K562 (cell line): Measurements from ENCODE around the gene ISG20L2. TPM values are rescaled to one million over a fixed set of nuclear protein-coding genes. Genes with fewer than 3 reads are reported as not detected.

ENCODE experiments used
- BDP1 ChIP-seq: IDR thresholded peaks from 3 replicates; pipeline ENCODE4 v1.6.1; 2011; ENCODE audit not compliant: insufficient read length, insufficient read depth
- EP300 ChIP-seq: IDR thresholded peaks from 2 replicates; pipeline ENCODE4 v1.6.1; 2012; ENCODE audit warnings: low read length, improper control_type of control experiment
- FOSL1 ChIP-seq: fragments of 200-800 bp; sonication (Bioruptor generic); conservative IDR thresholded peaks from 2 replicates; pipeline ENCODE4 v1.6.1; 2016; ENCODE audit warnings: missing genetic modification characterization, missing compliant biosample characterization
- FOXA1 ChIP-seq: fragments of 450-650 bp; IDR thresholded peaks from 2 replicates; pipeline ENCODE4 v1.6.1; 2016; ENCODE audit warnings: mild to moderate bottlenecking, borderline replicate concordance
- GABPB1 ChIP-seq: sonication (generic); formaldehyde crosslinking; IDR thresholded peaks from 2 replicates; pipeline ENCODE4 v1.8.0; 2022; ENCODE audit warnings: mild to moderate bottlenecking, missing genetic modification reagents
- KLF13 ChIP-seq: fragments of 450-650 bp; IDR thresholded peaks from 2 replicates; pipeline ENCODE4 v1.6.1; 2016; ENCODE audit warnings: missing genetic modification characterization, low read depth, mild to moderate bottlenecking, missing compliant biosample characterization, moderate library complexity, borderline replicate concordance
- SAFB2 ChIP-seq: fragments of 200-400 bp; formaldehyde crosslinking; IDR thresholded peaks from 2 replicates; pipeline ENCODE4 v1.6.1; 2018; ENCODE audit warnings: borderline replicate concordance, low read length, low read depth, moderate library complexity; ENCODE audit not compliant: severe bottlenecking
- TAL1 ChIP-seq: fragments of 450-650 bp; IDR thresholded peaks from 2 replicates; pipeline ENCODE4 v1.6.1; 2016; ENCODE audit warnings: mild to moderate bottlenecking
- ZNF197 ChIP-seq: fragments of 200-800 bp; sonication (Bioruptor generic); IDR thresholded peaks from 2 replicates; pipeline ENCODE4 v1.6.1; 2016; ENCODE audit warnings: low read depth, missing genetic modification characterization, missing compliant biosample characterization
- ZNF282 ChIP-seq: sonication (generic); formaldehyde crosslinking; IDR thresholded peaks from 2 replicates; pipeline ENCODE4 v1.8.1; 2023; ENCODE audit warnings: missing genetic modification reagents
- ZNF668 ChIP-seq: fragments of 250-450 bp; sonication (Bioruptor Pico); IDR thresholded peaks from 2 replicates; pipeline ENCODE4 v1.8.0; 2022; ENCODE audit warnings: mild to moderate bottlenecking, inconsistent platforms
- ZNF79 ChIP-seq: fragments of 250-450 bp; sonication (Bioruptor Pico); IDR thresholded peaks from 2 replicates; pipeline ENCODE4 v1.4.0; 2020; ENCODE audit warnings: low read depth, mild to moderate bottlenecking, moderate library complexity
- polyA plus RNA-seq, 8 experiments: library from polyadenylated mRNA; depleted of rRNA in 4 of 8; stranded (reverse) in 5 of 8; unstranded in 3 of 8; fragments of >200 nt; fragmentation: Nextera tagmentation in 2 of 8; fragmentation: Illumina TruSeq in 1 of 8; extraction: Ambion mirVana in 2 of 8; extraction: Trizol in 1 of 8; gene quantifications; 2 replicates each; pipeline versions ENCODE4 v1.2.1 to v1.2.3, GENCODE V29; 2011 to 2014; ENCODE audit warnings: inconsistent platforms in 1 of 8, missing spikeins in 1 of 8
- total RNA-seq, 7 experiments: library from RNA; depleted of rRNA in 6 of 7; stranded (reverse); fragments of >200 nt in 6 of 7; fragmentation: Illumina TruSeq in 2 of 7; extraction: Trizol in 2 of 7; gene quantifications; 2 replicates each; pipeline versions ENCODE4 v1.2.1 to v1.2.3, GENCODE V29; 2011 to 2021; ENCODE audit warnings: low replicate concordance in 1 of 7
- TF ChIP-seq, protein P1 (sequence below), 2 experiments: fragments of 150-350 bp in 1 of 2; IDR thresholded peaks; 2 replicates each; pipeline ENCODE4 v1.6.1; 2012 to 2016; ENCODE audit warnings: low read depth in 2 of 2, low read length in 2 of 2, mild to moderate bottlenecking in 1 of 2, moderate library complexity in 1 of 2
- TF ChIP-seq, protein P2 (sequence below), 2 experiments: fragments of 450-650 bp; conservative IDR thresholded peaks; 2 replicates each; pipeline ENCODE4 v1.6.1; 2017; ENCODE audit warnings: mild to moderate bottlenecking in 2 of 2, moderate library complexity in 2 of 2
- TF ChIP-seq, protein P3 (sequence below): fragments of 450-650 bp; IDR thresholded peaks from 2 replicates; pipeline ENCODE4 v1.6.1; 2017; ENCODE audit warnings: antibody characterized with exemption
- TF ChIP-seq, protein P4 (sequence below): sonication (generic); formaldehyde crosslinking; IDR thresholded peaks from 2 replicates; pipeline ENCODE4 v1.8.1; 2023; ENCODE audit warnings: mild to moderate bottlenecking, missing genetic modification reagents

ISG20L2 gene
- total and polyA plus RNA-seq, 9 of the 15 experiments (the other 6 are each of a cell fraction or from before 2014, with no cell fraction given), result 21.3 to 130 (median 50.3) TPM

DNA sequence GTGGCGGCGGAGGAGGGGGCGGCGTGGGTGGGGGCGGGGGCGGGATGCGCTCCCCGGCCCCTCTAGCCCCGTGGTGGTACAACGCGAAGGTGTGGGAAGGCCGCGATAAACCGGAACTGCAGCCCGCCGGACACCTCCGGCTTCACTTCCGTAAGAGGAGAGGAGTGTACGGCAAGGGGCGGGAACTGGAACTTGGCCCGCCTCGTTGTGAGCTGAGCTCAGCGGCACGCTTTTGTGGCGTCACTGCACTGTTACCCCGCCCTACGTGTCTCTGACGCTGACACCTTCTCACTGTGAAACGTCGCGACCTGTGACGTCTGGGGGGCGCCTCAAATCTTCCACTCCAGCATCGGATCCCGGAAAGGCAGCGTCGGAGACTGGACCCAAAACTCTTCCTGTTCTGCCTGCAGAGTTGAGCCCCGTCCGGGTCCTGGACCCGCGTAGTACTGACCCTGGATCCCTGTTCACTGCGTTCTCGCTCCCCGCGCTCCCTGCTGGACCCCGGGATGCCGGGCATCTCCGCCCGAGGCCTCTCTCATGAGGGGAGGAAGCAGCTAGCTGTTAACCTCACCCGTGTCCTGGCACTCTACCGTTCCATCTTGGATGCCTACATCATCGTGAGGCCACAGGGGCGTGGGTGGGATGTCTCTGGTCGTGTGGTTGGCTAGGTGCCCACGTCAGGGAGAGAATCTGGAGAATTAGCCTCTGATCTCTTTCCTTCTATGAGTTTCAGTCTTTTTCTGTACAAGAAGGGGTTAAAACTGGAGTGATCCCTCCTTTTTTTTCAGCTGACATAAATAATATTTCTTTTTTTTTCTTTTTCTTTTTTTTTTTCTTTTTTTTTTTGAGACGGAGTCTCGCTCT is at the start of gene ISG20L2 (continued):
- TF ChIP-seq, protein P1, sequence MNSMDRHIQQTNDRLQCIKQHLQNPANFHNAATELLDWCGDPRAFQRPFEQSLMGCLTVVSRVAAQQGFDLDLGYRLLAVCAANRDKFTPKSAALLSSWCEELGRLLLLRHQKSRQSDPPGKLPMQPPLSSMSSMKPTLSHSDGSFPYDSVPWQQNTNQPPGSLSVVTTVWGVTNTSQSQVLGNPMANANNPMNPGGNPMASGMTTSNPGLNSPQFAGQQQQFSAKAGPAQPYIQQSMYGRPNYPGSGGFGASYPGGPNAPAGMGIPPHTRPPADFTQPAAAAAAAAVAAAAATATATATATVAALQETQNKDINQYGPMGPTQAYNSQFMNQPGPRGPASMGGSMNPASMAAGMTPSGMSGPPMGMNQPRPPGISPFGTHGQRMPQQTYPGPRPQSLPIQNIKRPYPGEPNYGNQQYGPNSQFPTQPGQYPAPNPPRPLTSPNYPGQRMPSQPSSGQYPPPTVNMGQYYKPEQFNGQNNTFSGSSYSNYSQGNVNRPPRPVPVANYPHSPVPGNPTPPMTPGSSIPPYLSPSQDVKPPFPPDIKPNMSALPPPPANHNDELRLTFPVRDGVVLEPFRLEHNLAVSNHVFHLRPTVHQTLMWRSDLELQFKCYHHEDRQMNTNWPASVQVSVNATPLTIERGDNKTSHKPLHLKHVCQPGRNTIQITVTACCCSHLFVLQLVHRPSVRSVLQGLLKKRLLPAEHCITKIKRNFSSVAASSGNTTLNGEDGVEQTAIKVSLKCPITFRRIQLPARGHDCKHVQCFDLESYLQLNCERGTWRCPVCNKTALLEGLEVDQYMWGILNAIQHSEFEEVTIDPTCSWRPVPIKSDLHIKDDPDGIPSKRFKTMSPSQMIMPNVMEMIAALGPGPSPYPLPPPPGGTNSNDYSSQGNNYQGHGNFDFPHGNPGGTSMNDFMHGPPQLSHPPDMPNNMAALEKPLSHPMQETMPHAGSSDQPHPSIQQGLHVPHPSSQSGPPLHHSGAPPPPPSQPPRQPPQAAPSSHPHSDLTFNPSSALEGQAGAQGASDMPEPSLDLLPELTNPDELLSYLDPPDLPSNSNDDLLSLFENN (IDR thresholded peaks at IDR 0.05; ENCODE audit: low read depth in 2 of 2, low read length in 2 of 2), result no peak
- peak; percentile 38; the same call in 1 of the 2 replicates for TF ChIP-seq EP300
- TF ChIP-seq, protein P2, sequence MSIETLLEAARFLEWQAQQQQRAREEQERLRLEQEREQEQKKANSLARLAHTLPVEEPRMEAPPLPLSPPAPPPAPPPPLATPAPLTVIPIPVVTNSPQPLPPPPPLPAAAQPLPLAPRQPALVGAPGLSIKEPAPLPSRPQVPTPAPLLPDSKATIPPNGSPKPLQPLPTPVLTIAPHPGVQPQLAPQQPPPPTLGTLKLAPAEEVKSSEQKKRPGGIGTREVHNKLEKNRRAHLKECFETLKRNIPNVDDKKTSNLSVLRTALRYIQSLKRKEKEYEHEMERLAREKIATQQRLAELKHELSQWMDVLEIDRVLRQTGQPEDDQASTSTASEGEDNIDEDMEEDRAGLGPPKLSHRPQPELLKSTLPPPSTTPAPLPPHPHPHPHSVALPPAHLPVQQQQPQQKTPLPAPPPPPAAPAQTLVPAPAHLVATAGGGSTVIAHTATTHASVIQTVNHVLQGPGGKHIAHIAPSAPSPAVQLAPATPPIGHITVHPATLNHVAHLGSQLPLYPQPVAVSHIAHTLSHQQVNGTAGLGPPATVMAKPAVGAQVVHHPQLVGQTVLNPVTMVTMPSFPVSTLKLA (conservative IDR thresholded peaks at IDR 0.05), result peak; percentile 68 to 81; a peak in 3 of 4 replicates
- TF ChIP-seq ZNF282 (CRISPR knock-in tag), result no peak
- TF ChIP-seq ZNF79 (CRISPR knock-in tag), result no peak
- peak; percentile 90 for TF ChIP-seq GABPB1
- TF ChIP-seq, protein P3, sequence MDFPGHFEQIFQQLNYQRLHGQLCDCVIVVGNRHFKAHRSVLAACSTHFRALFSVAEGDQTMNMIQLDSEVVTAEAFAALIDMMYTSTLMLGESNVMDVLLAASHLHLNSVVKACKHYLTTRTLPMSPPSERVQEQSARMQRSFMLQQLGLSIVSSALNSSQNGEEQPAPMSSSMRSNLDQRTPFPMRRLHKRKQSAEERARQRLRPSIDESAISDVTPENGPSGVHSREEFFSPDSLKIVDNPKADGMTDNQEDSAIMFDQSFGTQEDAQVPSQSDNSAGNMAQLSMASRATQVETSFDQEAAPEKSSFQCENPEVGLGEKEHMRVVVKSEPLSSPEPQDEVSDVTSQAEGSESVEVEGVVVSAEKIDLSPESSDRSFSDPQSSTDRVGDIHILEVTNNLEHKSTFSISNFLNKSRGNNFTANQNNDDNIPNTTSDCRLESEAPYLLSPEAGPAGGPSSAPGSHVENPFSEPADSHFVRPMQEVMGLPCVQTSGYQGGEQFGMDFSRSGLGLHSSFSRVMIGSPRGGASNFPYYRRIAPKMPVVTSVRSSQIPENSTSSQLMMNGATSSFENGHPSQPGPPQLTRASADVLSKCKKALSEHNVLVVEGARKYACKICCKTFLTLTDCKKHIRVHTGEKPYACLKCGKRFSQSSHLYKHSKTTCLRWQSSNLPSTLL, result no peak
- TF ChIP-seq KLF13, result no peak
- TF ChIP-seq BDP1, result no peak
- TF ChIP-seq TAL1, result no peak
- no peak for TF ChIP-seq ZNF197 (CRISPR knock-in tag)
- TF ChIP-seq ZNF668 (CRISPR knock-in tag), result no peak
- TF ChIP-seq FOXA1, result no peak
- TF ChIP-seq SAFB2, result no peak
- TF ChIP-seq, protein P4, sequence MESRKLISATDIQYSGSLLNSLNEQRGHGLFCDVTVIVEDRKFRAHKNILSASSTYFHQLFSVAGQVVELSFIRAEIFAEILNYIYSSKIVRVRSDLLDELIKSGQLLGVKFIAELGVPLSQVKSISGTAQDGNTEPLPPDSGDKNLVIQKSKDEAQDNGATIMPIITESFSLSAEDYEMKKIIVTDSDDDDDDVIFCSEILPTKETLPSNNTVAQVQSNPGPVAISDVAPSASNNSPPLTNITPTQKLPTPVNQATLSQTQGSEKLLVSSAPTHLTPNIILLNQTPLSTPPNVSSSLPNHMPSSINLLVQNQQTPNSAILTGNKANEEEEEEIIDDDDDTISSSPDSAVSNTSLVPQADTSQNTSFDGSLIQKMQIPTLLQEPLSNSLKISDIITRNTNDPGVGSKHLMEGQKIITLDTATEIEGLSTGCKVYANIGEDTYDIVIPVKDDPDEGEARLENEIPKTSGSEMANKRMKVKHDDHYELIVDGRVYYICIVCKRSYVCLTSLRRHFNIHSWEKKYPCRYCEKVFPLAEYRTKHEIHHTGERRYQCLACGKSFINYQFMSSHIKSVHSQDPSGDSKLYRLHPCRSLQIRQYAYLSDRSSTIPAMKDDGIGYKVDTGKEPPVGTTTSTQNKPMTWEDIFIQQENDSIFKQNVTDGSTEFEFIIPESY, result no peak
- no peak; the same call in 1 of the 2 replicates for TF ChIP-seq FOSL1 (tag)
